COLO829 (cell line): ENCODE results near the gene ASPDH.

ENCODE experiments used
- DNase-seq: peaks from one replicate; pipeline ENCODE4 v3.0.0; 2012; ENCODE audit warnings: low spot score

Gene ASPDH

DNA sequence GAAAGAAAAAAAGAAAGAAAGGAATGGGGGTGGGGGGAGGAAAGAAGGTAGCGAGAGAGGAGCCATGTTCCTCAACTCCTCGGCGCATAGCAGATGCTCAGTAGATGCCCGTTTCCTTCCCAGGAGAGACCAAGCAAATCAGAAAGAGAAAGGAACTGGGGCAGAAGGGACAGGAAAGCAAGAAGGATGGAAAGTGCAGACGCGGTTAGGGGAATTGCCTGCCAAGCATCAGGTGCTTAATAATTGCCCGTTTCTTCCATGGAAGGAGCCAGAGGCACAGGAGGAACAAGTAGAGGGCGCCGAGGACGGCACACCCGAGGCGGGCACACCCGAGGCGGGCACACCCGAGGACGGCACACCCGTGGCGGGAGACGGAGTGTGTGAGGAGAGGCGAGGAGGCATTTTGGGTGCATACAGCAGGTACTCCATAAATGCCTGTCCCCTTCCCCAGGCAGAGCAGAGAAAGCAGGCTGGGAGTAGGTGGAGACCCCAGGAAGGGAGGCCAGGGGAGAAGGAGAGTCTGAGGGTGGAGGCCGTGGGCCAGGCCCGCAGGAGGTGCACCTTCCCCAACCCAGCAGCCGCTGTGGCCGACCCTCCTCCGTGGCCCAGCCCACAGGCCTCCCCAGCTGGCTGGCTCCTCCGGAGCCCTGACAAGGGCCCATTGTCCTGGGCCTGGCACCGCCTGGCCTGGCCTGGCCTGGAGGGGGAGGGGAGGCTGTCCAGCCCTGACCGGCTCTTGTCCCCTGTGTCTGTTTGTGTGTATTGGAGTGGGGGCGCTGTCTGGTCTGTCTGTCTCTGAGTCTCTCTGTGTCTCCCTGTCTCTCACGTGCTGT is 17.3 kb downstream of the ASPDH start:
- DNase-seq = peak; percentile 82

DNA sequence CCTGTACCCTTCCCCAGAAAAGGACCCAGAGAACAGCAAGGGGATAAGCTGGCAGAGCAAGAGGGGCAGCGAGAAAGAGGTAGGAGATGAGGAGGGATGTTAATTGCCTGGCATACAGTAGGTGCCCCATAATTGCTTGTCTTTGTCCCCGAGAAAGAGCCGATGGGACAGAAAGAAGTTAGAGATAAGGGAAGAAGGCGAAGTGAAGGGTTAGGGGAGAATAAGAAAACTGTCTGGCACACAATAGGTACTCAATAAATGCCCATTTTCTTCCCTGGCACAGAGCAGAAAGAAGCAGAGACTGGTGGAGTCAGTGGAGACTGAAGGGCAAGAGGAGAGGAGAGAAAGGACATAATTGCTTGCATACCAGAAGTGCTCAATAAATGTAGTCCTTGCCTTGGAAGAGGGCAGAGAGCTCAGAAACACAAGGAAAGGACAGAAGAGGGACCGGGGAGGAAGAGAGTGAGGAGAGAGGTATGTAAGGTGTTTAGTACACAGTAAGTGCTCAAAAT is 18.6 kb downstream of the ASPDH start:
- DNase-seq = no peak

DNA sequence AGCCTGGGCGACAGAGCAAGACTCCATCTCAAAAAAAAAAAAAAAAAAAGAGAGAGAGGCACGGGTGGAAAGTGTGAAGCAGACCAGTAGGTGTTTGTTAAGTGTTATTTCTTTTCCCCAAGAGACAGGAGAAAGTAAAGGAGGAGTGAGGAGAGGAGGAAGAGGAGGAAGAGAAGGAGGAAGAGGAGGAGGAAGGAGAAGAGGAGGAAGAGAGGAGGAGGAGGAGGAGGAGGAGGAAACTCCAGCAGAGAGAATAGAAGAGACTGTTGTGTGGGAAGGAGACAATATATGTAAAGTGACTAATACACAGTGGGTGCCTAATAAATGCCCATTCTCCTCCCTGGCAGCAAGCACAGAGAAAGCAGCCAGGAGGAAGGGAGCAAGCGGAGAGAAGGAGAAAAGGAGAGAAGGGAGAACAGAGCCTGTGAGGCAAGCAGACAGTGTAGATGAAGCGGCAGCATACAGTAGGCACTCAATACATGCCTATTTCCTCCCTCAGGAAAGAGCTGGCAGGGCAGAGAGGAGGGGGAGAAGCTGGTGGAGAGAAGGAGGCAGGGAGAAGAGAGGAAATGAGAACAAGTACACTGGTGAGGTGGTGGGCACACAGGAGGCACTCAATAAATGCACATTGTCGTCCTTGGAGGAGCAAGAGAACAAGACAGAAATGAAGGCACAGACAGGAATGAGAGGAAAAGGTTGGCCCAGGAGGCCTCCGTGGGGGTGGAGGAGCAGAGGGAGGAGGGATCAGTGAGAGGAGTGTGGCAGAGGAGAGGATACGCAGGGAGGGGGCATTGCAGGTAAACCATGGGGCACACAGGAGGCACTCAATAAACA is 19.3 kb downstream of the ASPDH start:
- no peak for DNase-seq

DNA sequence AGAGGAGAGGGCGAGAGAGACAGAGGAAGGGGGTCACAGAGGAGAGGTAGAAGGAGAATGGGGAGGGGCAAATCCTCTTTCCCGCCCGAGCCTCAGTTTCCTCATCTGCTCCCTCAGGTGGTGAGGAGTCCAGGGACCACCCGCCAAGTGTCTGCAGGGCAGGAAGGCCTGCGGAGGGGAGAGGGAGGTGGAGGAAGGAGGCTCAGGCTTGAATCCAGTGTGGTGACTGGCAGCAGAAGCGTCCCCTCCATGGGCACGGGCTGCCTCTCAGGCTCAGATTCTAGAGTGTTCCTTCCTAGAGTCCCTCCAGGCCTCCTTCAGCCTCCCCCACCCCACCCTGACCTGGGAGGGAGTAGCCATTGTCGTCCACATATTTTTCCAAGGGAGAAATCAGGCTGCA is 20.5 kb downstream of the ASPDH start:
- no peak for DNase-seq

DNA sequence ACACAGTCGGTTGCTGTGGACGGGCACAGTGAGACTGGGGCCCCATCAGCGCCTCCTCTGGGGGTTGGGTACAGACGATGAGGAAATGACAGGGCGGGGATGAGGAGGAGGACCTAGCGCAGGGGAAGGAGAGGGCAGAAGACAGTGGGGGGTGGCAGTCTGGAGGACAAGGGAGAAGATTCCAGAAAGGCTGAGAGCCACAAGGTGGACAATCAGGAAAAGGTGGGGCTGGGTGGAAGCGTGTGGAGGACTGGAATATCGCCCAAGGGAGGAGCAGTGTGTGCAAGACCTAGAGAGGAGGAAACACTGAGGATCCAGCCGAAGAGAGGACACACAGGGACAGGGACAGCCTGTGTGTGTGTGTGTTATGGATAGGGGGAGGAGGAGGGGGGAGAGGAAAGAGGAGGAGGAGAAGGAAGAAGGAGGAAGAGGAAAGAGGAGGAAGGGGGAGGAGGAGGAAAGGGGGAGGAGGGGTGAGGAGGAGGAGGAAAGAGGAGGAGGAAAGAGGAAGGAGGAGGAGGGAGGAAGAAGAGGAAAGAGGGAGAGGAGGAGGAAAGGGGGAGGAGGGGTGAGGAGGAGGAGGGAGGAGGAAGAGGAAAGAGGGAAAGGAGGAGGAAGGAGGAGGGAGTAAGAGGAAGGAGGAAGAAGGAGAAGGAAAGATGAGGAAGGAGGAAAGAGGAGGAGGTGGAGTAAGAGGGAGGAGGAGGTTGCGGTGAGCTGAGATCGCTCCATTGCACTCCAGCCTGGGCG is 21.2 kb downstream of the ASPDH start:
- no peak for DNase-seq

DNA sequence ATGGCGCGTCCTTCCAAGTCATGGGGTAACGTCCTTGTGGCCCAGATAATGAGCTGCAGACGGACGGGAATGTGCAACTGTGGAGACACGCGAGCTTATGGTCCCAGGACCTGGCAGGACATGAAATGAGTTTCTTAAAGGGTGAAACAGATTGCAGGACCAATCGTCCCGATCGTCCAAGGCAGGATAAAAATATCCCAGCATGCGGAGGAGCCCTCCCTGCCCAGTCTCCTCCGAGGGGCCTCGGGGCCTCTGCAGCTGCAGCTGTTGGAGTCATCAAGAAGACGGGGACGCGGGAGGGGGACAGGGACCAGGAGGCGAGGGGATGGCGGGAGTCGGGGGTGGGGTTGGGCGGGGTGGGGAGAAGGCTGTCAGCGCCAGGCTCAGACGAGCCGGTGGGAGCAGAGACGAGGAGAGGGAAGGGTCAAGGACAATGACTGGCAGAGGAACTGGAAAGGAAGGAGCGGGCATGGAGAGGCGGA is 22.7 kb downstream of the ASPDH start:
- no peak for DNase-seq

DNA sequence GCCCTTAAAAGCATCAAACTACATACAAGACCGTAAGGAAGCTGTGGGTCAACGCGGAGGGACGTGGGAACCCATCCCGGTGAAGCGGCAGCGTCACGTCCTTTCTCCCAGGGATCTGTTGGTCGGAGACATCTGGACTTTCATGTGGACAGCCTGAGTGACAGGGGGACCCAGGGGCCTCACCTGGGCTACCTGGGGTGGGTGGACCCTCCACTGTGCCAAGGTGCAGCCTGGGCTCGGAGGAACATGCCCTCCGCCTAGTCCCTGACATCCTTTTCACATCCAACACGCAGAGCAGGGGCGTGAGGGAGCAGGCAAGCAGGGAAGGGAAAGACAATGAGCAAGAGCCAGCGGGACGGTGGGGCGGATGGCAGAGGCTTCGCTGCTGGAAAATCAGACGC is 23.3 kb downstream of the ASPDH start:
- no peak for DNase-seq

DNA sequence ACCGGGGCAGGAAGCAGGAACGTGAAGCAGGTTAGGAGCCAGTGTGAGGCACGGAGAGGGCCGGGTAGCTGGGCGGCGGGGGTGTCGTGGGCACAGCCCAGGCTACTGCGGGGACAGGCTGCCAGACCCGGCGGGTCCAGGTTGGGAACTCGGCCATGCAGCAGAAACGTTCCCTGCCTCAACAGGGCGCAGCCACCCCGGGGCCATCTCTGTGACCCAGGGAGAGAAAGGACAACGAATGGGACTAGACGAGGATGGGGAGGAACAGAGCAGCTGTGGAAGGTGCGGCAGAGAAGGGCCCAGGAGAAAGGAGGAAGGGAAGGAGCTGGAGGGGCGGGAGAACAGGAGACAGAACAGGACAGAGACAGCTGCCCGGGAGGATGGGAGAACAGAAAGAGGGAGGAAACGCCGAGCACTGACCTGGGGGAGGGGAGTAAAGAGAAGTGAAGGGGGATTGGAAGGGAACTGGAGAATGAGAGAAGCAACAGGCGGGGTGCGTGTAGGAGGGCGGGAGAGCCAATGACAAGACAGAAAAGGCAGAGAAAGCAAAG is 24.2 kb downstream of the ASPDH start:
- no peak for DNase-seq

DNA sequence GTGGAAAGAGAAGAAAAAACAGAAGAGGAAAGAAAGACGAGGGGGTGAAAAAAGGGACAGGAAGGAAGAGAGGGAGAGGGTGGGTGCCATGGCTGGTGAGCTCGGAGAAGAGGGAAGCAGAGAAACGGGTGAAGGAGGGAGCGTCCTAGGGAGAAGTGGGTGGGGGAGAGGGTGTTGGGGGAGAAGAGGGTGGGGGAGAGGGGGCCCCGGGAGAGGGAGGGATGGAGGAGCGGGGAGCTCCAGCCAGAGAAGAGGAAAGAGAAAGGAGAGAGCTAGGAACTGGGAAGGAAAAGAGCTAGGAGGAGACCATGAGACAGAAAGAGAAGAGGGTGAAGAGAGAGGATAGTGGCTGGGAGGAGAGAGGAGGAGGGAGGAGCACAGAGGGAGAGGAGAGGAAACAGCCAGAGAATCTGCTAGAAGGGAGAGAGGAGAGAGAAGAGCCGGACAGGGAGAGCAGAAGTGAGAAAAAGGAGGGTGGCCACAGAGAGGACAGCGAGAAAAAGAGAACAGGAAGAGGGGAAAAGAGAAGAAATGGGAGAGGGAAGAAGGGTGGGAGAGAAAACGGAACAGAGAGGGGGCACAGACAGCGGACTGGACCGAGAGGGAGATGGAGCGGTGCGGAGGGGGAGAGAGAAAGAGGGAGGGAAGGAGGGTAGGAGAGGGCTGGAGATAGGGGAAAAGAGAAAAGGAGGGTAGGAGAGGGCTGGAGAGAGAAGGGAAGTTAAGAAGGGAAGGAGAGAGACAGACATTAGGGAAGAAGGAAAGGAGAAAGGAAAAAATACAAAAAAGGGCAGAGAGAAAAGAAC is 25.1 kb downstream of the ASPDH start:
- no peak for DNase-seq

DNA sequence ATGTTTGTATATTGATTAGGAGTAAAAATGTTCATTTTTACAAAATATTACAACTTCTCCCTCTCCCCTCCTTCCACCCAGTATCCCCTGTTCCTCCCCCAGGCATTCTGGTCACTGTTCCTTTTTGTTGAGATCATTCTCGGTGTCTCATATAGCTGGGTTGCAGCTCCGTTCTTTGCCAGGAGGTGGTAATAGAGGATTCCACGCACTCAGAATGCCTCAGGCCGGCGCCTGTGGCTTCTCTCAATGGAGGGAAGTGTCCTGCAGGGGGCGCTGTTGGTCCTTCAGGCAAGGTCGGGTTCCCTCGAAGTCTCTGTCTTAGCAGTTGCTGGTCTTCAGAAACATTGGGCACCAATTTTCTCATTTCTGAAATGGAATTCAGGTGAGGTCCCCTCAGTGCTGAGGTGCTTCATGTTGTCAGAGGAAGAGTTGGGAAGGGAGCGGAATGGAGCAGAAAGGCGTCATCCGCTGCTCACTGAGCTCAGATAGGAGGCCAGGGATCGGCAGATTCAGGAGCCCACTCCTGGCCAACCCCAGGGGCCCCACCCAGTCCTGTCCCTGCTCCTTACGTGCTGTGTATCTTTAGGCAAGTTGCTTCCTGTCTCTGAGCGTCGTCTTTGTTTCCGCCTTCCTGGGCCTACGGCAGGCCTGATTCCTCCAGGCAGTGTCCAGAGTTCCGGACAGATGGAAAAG is 26.7 kb downstream of the ASPDH start:
- no peak for DNase-seq

DNA sequence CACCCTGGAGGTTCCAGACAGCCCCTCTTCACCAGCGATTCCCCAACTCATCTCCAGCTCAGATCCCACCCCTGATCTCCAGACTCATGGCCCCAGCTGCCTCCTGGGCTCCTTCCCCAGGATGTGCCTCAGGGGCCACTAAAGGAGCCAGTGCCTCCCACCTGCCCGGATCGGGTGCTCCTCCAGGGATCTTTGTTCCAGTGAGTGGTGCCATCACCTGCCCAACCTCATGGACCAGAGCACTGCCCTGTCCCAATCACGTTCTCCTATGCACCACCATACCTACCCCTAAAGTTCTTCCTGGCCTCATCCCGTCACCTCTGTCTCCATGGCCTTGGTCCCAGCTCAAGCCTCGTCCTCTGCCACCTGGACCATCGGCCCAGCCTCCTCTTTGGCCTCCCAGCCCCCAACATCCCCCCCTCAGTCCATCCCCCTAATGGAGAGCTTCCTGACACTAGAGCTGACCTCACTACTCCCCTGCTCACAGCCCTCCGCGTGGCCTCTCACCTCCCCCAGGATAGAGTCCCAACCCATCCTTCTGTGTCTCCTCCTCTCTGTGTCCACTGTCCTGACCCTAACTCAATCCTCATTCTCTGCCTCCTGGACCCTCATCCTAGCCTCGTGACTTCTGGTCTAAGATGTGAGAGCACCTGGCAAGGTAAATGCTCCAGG is 28.3 kb downstream of the ASPDH start:
- no peak for DNase-seq

DNA sequence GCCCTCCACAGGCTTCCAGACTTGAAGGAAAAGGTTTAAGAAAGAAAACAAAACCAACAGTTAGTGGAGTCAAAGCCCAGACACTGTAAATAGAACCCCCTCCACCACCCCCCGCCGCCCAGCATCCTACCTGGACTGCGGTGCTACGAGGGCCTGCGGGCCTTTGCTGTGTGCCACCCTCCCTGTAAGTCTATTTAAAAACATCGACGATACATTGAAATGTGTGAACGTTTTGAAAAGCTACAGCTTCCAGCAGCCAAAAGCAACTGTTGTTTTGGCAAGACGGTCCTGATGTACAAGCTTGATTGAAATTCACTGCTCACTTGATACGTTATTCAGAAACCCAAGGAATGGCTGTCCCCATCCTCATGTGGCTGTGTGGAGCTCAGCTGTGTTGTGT is 30.8 kb downstream of the ASPDH start:
- no peak for DNase-seq

DNA sequence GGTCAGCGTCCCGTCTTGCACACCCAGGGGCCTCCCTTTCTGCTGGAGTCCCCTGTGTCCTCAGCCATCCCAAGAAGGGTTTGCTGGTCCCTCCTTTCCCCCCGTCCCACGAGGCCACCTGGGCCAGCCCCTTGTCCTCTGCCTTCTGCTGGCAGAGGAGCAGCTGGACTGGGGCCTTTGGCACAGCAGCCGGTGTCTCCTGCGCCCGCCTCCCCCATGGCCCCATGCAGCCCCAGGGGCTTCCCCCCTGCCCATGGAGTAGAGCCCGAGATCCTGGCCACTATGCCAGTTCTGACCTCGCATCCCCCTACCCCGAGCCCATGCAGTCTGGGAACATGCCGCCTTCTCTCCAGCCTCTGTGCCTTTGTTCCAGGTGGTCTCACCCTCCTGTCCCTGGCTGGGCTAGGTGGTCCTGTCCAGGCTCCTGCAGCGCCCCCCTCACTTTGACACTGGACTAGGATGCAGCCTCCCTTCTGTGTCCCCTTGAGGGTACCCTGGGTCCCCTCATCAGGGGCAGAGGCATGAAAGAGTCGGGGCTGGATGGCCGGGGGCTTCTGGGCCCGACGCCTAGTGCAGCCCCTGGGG is 31.4 kb downstream of the ASPDH start:
- no peak for DNase-seq

DNA sequence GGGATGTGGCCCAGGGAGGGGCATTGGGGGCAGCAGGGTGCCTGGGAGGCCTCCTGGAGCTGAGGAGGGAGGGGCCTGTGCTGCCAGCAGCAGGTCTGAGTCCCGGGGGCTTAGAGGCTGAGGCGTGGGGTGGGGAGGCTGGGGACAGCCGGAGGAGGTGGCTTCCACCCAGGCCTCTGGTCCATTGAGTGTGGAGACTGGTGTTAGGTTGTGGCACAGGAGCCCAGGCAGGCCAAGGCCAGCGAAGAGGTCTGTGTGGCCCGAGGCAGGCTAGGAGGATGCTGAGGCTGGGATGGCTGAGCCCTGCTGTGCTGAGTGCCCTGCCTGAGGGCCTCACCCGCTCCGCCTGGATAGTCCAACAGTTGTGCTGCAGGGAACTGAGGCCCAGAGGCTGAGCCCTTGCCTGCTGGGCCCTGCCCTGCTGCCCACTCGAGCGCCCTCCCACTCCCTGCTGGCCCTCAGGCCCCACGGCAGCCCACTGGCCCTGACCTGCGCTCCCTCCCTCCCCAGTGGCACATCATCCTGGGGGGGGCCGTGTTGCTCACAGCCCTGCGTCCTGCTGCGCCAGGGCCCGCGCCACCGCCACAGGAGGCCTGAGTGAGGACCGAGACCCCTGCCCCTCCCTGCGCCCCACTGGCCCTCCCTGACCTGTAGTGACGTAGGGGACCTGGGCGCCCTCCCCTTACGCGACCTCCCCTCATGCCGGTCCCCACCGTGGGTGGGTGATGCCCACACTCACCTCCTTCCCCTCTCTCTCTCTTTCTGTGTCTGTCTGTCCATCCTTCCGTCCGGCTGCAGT is 32.2 kb downstream of the ASPDH start:
- DNase-seq = no peak

DNA sequence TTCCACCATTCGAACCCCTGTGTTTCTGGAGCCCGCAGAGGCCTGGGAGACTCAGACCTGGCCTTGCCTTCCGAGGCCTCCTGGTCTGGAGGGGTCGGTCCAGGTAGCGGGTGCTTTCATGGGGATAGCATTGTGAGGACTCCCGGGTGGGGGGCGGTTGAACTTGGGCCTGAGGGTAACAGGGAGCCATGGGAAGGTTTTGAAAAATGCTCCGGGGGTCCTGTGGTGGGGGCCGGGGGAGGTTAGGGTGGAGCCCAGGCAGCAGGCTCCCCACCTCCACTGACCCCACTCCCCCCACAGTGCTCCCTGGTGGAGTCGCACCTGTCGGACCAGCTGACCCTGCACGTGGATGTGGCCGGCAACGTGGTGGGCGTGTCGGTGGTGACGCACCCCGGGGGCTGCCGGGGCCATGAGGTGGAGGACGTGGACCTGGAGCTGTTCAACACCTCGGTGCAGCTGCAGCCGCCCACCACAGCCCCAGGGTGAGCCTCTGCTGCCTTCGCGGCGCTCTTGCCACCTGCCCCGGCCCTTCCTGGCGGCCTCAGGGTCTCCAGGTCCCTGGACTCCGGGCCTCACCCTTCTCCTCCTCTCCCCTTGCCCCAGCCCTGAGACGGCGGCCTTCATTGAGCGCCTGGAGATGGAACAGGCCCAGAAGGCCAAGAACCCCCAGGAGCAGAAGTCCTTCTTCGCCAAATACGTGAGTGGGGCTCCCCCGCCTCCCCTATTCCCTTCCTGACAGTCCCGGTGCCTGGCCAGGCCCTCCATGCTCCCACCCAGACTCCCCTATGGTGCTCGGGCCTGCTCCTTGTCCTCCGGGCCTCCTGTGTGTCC is 33.2 kb downstream of the ASPDH start:
- no peak for DNase-seq

DNA sequence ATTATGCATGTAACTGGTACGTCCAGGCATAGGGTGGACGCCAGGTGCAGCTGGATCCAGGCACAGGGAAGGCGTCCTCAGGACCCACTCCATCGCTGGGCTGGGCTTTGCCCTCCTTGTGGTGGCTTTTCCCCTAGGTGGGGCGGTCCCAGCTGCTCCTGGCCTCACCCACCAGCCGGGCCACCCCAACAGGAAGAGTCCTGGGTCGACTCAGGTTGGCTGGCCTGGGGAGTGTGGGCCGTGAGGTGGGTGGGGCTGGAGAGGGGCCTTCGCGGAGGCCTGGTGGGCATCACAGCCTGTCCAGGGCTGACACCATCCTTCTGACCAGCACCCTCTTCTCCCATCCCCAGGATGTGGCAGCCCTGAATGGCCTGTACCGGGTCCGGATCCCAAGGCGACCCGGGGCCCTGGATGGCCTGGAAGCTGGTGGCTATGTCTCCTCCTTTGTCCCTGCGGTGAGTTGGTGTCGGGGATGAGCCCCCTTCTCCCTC is 33.9 kb downstream of the ASPDH start:
- DNase-seq = no peak

DNA sequence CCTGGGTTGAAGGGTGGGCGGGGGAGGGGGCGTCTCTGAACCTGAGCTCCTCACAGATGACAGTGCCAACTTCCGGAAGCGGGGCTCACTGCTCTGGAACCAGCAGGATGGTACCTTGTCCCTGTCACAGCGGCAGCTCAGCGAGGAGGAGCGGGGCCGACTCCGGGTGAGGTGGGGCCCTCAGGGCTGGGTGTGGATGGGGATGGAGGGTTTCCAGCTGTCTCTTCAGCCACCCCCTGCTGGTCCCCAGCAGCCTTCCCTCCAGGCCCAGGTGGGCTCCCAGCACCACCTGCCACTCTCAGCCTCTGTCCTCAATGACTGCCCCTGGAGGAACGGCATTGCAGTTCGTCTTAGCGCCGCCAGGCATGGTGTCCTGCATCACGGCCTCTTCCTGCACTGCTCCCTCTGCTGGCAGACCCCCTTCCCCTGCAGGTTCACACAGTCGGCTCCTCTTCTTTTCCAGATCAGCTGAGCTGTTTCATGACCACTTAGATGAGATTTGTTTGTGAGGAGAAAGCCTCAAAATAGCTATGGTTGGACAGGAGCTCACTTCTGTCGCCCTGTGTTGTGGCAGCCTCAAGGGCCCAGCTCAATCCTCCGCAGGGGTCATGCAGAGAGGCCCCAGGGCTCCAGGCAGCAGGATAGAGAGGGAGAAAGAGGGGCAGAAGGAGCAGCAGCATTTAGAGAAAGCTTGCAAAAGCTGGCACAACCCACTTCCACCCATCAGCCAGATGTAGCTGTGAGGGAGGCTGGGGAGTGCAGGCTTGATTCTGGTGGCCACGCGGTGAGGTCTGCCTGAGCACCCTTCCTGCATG is 34.6 kb downstream of the ASPDH start:
- DNase-seq = peak; percentile 40
